Prostate gland (tissue), 2 donors: ENCODE measurements around the gene APOL4.

ENCODE experiments used
- POLR2A ChIP-seq: fragments of 450-650 bp; IDR thresholded peaks from one replicate; pipeline ENCODE4 v1.6.1; 2016; ENCODE audit warnings: antibody characterized with exemption, mild to moderate bottlenecking
- POLR2AphosphoS5 ChIP-seq: sonication (generic); formaldehyde crosslinking; IDR thresholded peaks from one replicate; pipeline ENCODE4 v1.6.1; 2017; ENCODE audit warnings: antibody characterized with exemption
- TF ChIP-seq, protein P1 (sequence below), 4 experiments: fragments of 200-600 bp in 2 of 4; fragments of 450-650 bp in 2 of 4; sonication (generic) in 2 of 4; IDR thresholded peaks; 1 replicate in 3 of 4; 2 replicates in 1 of 4; pipeline ENCODE4 v1.5.1; 2016 to 2019; ENCODE audit warnings: antibody characterized with exemption in 4 of 4, mild to moderate bottlenecking in 2 of 4, moderate library complexity in 2 of 4

DNA sequence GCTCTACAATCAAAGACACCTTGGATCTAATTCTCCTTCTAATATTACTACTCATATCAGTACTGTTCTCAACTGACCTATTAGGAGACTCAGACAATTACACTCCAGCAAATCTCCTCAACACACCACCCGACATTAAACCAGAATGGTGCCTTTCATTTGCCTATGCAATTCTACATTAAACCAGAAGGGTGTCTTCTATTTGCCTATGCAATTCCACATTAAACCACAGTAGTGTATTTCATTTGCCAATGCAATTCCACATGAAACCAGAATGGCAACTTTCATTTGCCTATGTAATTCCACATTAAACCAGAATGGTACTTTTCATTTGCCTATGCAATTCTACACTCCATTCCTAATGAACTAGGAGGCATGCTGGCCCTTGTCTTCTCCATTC is 25.7 kb downstream of the APOL4 start:
- TF ChIP-seq POLR2AphosphoS5 (no peak), POLR2A (no peak)
- TF ChIP-seq, protein P1, sequence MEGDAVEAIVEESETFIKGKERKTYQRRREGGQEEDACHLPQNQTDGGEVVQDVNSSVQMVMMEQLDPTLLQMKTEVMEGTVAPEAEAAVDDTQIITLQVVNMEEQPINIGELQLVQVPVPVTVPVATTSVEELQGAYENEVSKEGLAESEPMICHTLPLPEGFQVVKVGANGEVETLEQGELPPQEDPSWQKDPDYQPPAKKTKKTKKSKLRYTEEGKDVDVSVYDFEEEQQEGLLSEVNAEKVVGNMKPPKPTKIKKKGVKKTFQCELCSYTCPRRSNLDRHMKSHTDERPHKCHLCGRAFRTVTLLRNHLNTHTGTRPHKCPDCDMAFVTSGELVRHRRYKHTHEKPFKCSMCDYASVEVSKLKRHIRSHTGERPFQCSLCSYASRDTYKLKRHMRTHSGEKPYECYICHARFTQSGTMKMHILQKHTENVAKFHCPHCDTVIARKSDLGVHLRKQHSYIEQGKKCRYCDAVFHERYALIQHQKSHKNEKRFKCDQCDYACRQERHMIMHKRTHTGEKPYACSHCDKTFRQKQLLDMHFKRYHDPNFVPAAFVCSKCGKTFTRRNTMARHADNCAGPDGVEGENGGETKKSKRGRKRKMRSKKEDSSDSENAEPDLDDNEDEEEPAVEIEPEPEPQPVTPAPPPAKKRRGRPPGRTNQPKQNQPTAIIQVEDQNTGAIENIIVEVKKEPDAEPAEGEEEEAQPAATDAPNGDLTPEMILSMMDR (IDR thresholded peaks at IDR 0.05): peak in 1 of 4 experiments; percentile 32
